CD14-positive monocyte (primary cell): Measurements from ENCODE around the gene LACTB. TPM values are rescaled to one million over a fixed set of nuclear protein-coding genes. Genes with fewer than 3 reads are reported as not detected.

Experiments
- DNase-seq, 3 donors: peaks; one replicate each; pipeline ENCODE4 v3.0.0-alpha.2; 2011 to 2022
- H2AFZ ChIP-seq: 2 replicates; pipeline ENCODE4 v1.6.0; 2012; ENCODE audit warnings: mild to moderate bottlenecking, low read depth, low read length, inconsistent platforms; ENCODE audit not compliant: insufficient read depth, poor library complexity, severe bottlenecking
- H3K27ac ChIP-seq, 2 donors: 1 replicate in 1 of 2; 2 replicates in 1 of 2; pipeline ENCODE4 v1.5.1; 2012 to 2013; ENCODE audit warnings: low read length in 2 of 2, control low read depth in 1 of 2, inconsistent platforms in 1 of 2, low read depth in 1 of 2, mild to moderate bottlenecking in 1 of 2
- H3K27me3 ChIP-seq, 2 donors: one replicate each; pipeline versions ENCODE4 v1.6.0 to v1.6.1; 2011 to 2013; ENCODE audit warnings: low read length in 2 of 2; ENCODE audit not compliant: control insufficient read depth in 2 of 2, insufficient read depth in 2 of 2
- H3K36me3 ChIP-seq, 2 donors: replicated peaks in 1 of 2; 1 replicate in 1 of 2; 2 replicates in 1 of 2; pipeline versions ENCODE4 v1.5.1 to v1.6.1; 2012 to 2013; ENCODE audit warnings: low read length in 2 of 2, control low read depth in 1 of 2, inconsistent platforms in 1 of 2, mild to moderate bottlenecking in 1 of 2; ENCODE audit not compliant: insufficient read depth in 2 of 2, control insufficient read depth in 1 of 2
- H3K4me1 ChIP-seq, 2 donors: 1 replicate in 1 of 2; 2 replicates in 1 of 2; pipeline versions ENCODE4 v1.5.1 to v1.6.1; 2012 to 2013; ENCODE audit warnings: low read length in 2 of 2, control low read depth in 1 of 2, inconsistent platforms in 1 of 2, mild to moderate bottlenecking in 1 of 2, moderate library complexity in 1 of 2; ENCODE audit not compliant: insufficient read depth in 2 of 2, control insufficient read depth in 1 of 2
- H3K4me2 ChIP-seq: replicated peaks from 2 replicates; pipeline ENCODE3; 2012; ENCODE audit warnings: low read length, moderate library complexity, mild to moderate bottlenecking; ENCODE audit not compliant: poor library complexity, severe bottlenecking; ENCODE audit errors: extremely low read depth
- H3K4me3 ChIP-seq, 3 experiments: fragments of 200-600 bp in 1 of 3; sonication (generic) in 1 of 3; replicated peaks in 1 of 3; 1 replicate in 2 of 3; 2 replicates in 1 of 3; pipeline ENCODE4 v1.5.1; 2011 to 2013; ENCODE audit warnings: low read length in 3 of 3, mild to moderate bottlenecking in 3 of 3, control low read depth in 2 of 3, low read depth in 2 of 3, inconsistent platforms in 1 of 3, moderate library complexity in 1 of 3
- H3K79me2 ChIP-seq: 2 replicates; pipeline ENCODE4 v1.6.0; 2012; ENCODE audit warnings: mild to moderate bottlenecking, control low read depth, inconsistent platforms, low read length, moderate library complexity; ENCODE audit not compliant: insufficient read depth
- H3K9ac ChIP-seq: 2 replicates; pipeline ENCODE4 v1.6.0; 2017; ENCODE audit warnings: low read length, mild to moderate bottlenecking; ENCODE audit not compliant: insufficient read depth, poor library complexity, severe bottlenecking
- H3K9me3 ChIP-seq, 2 donors: replicated peaks in 1 of 2; 1 replicate in 1 of 2; 2 replicates in 1 of 2; pipeline versions ENCODE4 v1.5.1 to v1.6.1; 2012 to 2013; ENCODE audit warnings: low read length in 2 of 2, control low read depth in 1 of 2; ENCODE audit not compliant: control insufficient read depth in 1 of 2, insufficient read depth in 1 of 2
- H4K20me1 ChIP-seq: 2 replicates; pipeline ENCODE4 v1.6.0; 2012; ENCODE audit warnings: mild to moderate bottlenecking, low read length, control low read depth, moderate library complexity; ENCODE audit not compliant: insufficient read depth
- H3K27ac Mint-ChIP-seq, 7 donors: one replicate each; pipeline ENCODE4 v1.8.0; 2020; ENCODE audit warnings: mild to moderate bottlenecking in 7 of 7, mixed read lengths in 7 of 7, moderate library complexity in 6 of 7, inconsistent platforms in 2 of 7
- H3K27me3 Mint-ChIP-seq, 3 donors: one replicate each; pipeline ENCODE4 v1.8.0; 2021 to 2022; ENCODE audit warnings: low read depth in 3 of 3, mild to moderate bottlenecking in 3 of 3, mixed read lengths in 3 of 3, moderate library complexity in 3 of 3, inconsistent platforms in 1 of 3
- H3K36me3 Mint-ChIP-seq, 2 donors: one replicate each; pipeline ENCODE4 v1.8.0; 2020; ENCODE audit warnings: mixed read lengths in 2 of 2, inconsistent platforms in 1 of 2, mild to moderate bottlenecking in 1 of 2
- H3K4me1 Mint-ChIP-seq: one replicate; pipeline ENCODE4 v1.8.0; 2020; ENCODE audit warnings: mild to moderate bottlenecking, mixed read lengths
- H3K4me3 Mint-ChIP-seq, 2 donors: one replicate each; pipeline ENCODE4 v1.8.0; 2020; ENCODE audit warnings: mild to moderate bottlenecking in 2 of 2, mixed read lengths in 2 of 2, moderate library complexity in 1 of 2
- H3K9me3 Mint-ChIP-seq, 7 donors: one replicate each; pipeline ENCODE4 v1.8.0; 2020 to 2022; ENCODE audit warnings: mixed read lengths in 7 of 7, mild to moderate bottlenecking in 6 of 7, moderate library complexity in 6 of 7, inconsistent platforms in 2 of 7
- WGBS: methylation state at CpG from one replicate; pipeline ENCODE4 v1.1.5; 2013; ENCODE audit warnings: missing lambda C conversion rate; ENCODE audit not compliant: insufficient coverage; 5-methylcytosine and 5-hydroxymethylcytosine counted together
- intact Hi-C, 2 donors: fragments of 100-400 bp; cut with micrococcal nuclease; formaldehyde crosslinking; loops; one replicate each; pipeline versions ENCODE4 v1.15.0 to v1.15.1; 2023
- polyA plus RNA-seq, 3 donors: library from polyadenylated mRNA; depleted of rRNA in 1 of 3; unstranded in 2 of 3; stranded (reverse) in 1 of 3; fragments of 300-500 nt in 2 of 3; fragments of >200 nt in 1 of 3; fragmentation: Illumina TruSeq in 2 of 3; gene quantifications; 1 replicate in 2 of 3; 2 replicates in 1 of 3; pipeline ENCODE4 v1.2.3, GENCODE V29; 2012 to 2021
- TF ChIP-seq, protein P1 (sequence below): fragments of 200-600 bp; IDR thresholded peaks from one replicate; pipeline ENCODE4 v1.8.0; 2022; ENCODE audit warnings: antibody characterized with exemption, mild to moderate bottlenecking

The LACTB gene
- polyA plus RNA-seq, 3 donors, result 18.5 to 59.3 (median 40.4) TPM

DNA sequence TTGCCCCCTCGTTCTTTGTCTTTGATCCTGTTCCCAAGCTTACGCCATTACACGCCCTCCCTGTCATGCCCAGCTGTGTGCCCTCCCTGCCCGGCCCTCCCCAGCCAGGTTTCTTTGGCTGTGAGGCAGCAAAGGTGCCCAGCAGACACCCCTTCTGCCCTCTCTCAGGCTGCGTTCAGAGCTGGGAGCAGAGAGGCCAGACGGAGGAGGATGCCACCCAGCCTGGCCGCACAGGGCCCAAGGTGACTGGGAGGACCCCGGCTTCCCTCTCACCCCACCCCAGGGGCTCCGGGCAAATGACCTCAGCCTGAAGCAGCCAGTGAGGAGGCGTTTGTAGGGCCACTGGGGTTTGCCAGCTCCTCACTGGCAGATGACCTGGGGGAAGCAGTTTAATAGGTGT is 30.8 kb upstream of the LACTB start:
- peaks cover 0 to 1% (median 0%) of the 10 kb centered on the region in 7 donors for H3K9me3 Mint-ChIP-seq
- intact Hi-C loops, result loop anchor here (5.0 to 10.0 kb wide), 3 partner anchors 44 to 306 kb away; no protein-coding TSS in a partner anchor

DNA sequence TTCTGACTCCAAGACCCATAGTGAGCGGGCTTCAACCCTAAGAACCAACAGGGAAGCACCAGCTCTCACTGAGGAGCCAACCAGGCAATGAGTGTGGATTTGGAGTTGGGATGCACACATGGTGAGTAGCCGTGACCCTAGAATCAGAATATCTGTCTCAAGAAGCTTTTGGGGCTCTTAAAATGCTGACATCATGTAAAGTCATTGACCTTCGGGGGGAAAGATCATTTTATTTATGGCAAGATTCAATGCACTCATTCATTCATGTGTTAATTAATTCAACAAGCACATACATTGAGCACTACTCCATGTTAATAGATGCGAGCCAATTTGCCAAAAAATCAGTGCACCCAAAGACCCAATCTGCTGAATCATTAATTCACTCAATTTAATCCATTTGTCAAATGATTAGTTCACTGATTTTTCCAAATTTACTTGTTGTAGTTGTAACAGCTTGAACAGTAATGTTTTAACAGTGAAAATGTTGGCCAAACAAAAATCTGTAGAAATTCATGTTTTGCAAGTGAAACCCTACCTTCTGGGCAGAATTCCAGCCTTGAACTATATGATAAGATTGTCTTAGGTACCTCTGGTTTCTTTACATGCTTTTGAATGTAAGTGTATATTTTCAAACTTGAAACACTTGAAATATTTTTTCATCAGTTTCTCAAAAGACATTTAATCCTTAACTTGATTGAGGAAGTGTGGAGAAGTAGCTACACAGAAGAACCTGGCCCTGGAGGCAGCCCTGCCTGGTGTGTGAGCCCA is 29.8 kb upstream of the LACTB start:
- intact Hi-C loops, result loop anchor here (5.0 to 10.0 kb wide), 3 partner anchors 45 to 307 kb away; no protein-coding TSS in a partner anchor
- Histone ChIP-seq H4K20me1 (no peaks in the 10 kb centered on the region), H3K27me3 (no peaks in the 10 kb centered on the region), H3K9me3 (no peaks in the 10 kb centered on the region), H3K4me3 (no peak overlapping the region), H2AFZ (no peak overlapping the region), H3K36me3 (no peaks in the 10 kb centered on the region), H3K4me2 (no peak overlapping the region), H3K9ac (no peak overlapping the region), H3K27ac (no peak overlapping the region), H3K4me1 (peaks cover 3 to 6% of the 10 kb centered on the region in 2 donors), H3K79me2 (no peaks in the 10 kb centered on the region)
- TF ChIP-seq, protein P1, sequence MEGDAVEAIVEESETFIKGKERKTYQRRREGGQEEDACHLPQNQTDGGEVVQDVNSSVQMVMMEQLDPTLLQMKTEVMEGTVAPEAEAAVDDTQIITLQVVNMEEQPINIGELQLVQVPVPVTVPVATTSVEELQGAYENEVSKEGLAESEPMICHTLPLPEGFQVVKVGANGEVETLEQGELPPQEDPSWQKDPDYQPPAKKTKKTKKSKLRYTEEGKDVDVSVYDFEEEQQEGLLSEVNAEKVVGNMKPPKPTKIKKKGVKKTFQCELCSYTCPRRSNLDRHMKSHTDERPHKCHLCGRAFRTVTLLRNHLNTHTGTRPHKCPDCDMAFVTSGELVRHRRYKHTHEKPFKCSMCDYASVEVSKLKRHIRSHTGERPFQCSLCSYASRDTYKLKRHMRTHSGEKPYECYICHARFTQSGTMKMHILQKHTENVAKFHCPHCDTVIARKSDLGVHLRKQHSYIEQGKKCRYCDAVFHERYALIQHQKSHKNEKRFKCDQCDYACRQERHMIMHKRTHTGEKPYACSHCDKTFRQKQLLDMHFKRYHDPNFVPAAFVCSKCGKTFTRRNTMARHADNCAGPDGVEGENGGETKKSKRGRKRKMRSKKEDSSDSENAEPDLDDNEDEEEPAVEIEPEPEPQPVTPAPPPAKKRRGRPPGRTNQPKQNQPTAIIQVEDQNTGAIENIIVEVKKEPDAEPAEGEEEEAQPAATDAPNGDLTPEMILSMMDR, result no peak
- peaks cover 0 to 1% (median 0%) of the 10 kb centered on the region in 7 donors for H3K9me3 Mint-ChIP-seq
- DNase-seq, result no peak
- H3K36me3 Mint-ChIP-seq, result no peaks in the 10 kb centered on the region
- no peak overlapping the region for H3K27ac Mint-ChIP-seq
- 100% methylated on average over 1 of the region's 4 CpGs for WGBS
- peaks cover 1 to 4% (median 1%) of the 10 kb centered on the region in 3 donors for H3K27me3 Mint-ChIP-seq
- no peak overlapping the region for H3K4me3 Mint-ChIP-seq
- peaks cover 11% of the 10 kb centered on the region for H3K4me1 Mint-ChIP-seq

More for the DNA sequence above, 30.8 kb upstream of the LACTB start:
- no peaks in the 10 kb centered on the region for H3K27me3 ChIP-seq
- Mint-ChIP-seq H3K4me1 (peaks cover 3% of the 10 kb centered on the region), H3K4me3 (no peak overlapping the region), H3K27me3 (peaks cover 1 to 6% (median 1%) of the 10 kb centered on the region in 3 donors), H3K27ac (no peak overlapping the region), H3K36me3 (no peaks in the 10 kb centered on the region)
- H2AFZ ChIP-seq, result no peak overlapping the region
- DNase-seq, result no peak
- no peaks in the 10 kb centered on the region for H3K36me3 ChIP-seq
- H3K9ac ChIP-seq, result no peak overlapping the region
- H3K79me2 ChIP-seq, result no peaks in the 10 kb centered on the region
- 100% methylated on average over 6 of the region's 10 CpGs for WGBS
- H3K27ac ChIP-seq, result no peak overlapping the region
- H4K20me1 ChIP-seq, result no peaks in the 10 kb centered on the region
- TF ChIP-seq, protein P1, result no peak
- no peaks in the 10 kb centered on the region for H3K4me1 ChIP-seq
- no peaks in the 10 kb centered on the region for H3K9me3 ChIP-seq
- H3K4me2 ChIP-seq, result no peak overlapping the region
- H3K4me3 ChIP-seq, result no peak overlapping the region
